AG10803 (cell line): ENCODE measurements around the gene KDM4B.

ENCODE experiments used
- DNase-seq: peaks from one replicate; pipeline ENCODE4 v3.0.0; 2010; ENCODE audit warnings: low read depth
- H3K4me3 ChIP-seq: 2 replicates; pipeline ENCODE4 v1.5.1; 2011; ENCODE audit warnings: mild to moderate bottlenecking, low read length, control low read depth
- CTCF ChIP-seq: conservative IDR thresholded peaks from 2 replicates; pipeline ENCODE4 v1.5.1; 2011; ENCODE audit warnings: mild to moderate bottlenecking, low read length, control low read depth, inconsistent platforms

KDM4B gene

GRCh38 chr19:5006821-5007220 lies 37.9 kb downstream of the KDM4B start:
- no peak for TF ChIP-seq CTCF
- DNase-seq, result no peak
- H3K4me3 ChIP-seq, result no peak overlapping the region

DNA sequence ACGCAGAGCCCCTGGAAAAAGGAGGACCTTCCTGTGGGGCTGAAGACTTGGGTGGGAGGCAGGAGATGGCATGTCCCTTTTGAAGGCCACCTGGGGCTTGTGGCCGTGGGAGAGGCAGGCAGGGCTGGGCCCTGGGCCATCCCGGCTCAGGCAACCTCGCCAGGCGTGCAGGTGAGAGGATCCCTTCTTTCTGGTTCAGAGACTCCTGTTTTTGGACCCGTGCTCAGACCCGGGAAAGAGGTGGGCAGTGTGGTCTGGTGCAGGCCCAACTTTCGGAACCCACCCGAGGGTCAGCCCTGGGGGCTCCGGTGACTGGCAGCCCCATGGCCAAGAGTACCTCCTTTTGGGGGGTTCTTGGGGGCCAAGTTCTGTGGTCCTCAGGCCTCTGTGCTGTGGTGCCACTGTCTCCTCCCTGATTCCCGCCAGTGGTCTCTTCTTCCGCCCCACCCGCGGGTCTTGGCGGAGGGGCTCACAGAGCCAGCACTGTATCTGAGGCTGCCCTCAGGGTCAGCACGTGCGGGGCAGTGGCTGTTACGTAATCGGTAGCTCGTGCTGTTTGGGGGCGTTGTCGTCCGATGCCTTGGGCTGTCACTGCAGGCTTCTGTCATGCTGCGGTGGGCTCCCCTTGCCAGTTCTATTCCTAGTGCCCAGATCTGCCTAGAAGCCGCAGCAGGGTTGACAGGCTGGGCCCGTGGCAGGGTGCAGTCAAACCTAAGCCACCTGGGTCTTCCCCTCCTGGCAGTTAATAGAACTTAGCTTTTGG lies 42.7 kb downstream of the KDM4B start:
- no peak for DNase-seq
- H3K4me3 ChIP-seq, result no peak overlapping the region
- TF ChIP-seq CTCF, result no peak

GRCh38 chr19:5012688-5013457 lies 44.0 kb downstream of the KDM4B start:
- TF ChIP-seq CTCF, result no peak
- no peak overlapping the region for H3K4me3 ChIP-seq
- DNase-seq, result no peak

GRCh38 chr19:5013761-5014160 lies 44.8 kb downstream of the KDM4B start:
- no peak for TF ChIP-seq CTCF
- H3K4me3 ChIP-seq, result no peak overlapping the region
- no peak for DNase-seq

DNA sequence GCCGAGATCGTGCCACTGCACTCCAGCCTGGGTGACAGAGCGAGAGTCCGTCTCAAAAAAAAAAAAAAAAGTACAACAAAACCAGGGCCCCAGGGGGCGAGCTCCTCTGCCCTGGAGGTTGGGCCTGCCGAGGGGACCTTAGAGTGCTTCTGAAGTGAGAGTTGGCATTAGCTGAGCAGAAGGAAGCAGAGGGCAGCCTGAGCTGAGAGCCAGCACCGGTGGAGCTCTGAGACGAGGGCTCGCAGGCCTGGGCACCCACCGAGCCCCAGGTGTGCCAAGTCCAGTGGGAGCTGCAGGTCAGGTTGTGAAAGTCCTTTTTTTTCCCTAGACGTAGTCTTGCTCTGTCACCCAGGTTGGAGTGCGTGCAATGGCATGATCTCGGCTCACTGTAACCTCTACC lies 46.0 kb downstream of the KDM4B start:
- DNase-seq, result no peak
- no peak overlapping the region for H3K4me3 ChIP-seq
- no peak for TF ChIP-seq CTCF

DNA sequence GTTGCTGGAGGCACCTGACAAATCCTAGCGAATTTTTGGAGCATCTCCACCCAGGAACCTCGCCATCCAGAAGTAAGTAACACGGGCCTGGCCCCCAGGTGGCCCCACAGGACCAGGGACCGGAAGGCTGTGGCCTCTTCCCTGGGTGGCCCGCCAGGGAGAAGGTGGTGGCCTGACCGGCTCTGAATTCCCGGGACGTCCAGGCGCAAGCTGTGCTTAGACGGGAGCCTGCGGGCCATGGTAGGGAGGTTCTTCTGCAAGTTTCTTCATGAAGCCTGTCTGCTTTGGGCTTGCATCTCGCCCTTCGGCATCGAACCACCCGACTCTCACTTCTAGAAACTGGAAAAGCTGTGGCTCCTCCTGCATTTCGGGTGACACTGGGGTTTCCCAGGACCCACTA lies 47.4 kb downstream of the KDM4B start:
- no peak for TF ChIP-seq CTCF
- no peak overlapping the region for H3K4me3 ChIP-seq
- no peak for DNase-seq

GRCh38 chr19:5016781-5017180 lies 47.9 kb downstream of the KDM4B start:
- no peak for TF ChIP-seq CTCF
- no peak for DNase-seq
- H3K4me3 ChIP-seq, result no peak overlapping the region
